Non-pigmented ciliary epithelial cell (primary cell): Measurements from ENCODE around the gene WSB2.
"Not testable (repeated sequence)": the region's sequence is repeated elsewhere in the genome, so short reads cannot be mapped to it uniquely, and the experiment has no call there.

ENCODE experiments used
- DNase-seq: peaks from one replicate; pipeline ENCODE4 v3.0.0-alpha.2; 2010; ENCODE audit warnings: low read depth

The WSB2 gene

DNA sequence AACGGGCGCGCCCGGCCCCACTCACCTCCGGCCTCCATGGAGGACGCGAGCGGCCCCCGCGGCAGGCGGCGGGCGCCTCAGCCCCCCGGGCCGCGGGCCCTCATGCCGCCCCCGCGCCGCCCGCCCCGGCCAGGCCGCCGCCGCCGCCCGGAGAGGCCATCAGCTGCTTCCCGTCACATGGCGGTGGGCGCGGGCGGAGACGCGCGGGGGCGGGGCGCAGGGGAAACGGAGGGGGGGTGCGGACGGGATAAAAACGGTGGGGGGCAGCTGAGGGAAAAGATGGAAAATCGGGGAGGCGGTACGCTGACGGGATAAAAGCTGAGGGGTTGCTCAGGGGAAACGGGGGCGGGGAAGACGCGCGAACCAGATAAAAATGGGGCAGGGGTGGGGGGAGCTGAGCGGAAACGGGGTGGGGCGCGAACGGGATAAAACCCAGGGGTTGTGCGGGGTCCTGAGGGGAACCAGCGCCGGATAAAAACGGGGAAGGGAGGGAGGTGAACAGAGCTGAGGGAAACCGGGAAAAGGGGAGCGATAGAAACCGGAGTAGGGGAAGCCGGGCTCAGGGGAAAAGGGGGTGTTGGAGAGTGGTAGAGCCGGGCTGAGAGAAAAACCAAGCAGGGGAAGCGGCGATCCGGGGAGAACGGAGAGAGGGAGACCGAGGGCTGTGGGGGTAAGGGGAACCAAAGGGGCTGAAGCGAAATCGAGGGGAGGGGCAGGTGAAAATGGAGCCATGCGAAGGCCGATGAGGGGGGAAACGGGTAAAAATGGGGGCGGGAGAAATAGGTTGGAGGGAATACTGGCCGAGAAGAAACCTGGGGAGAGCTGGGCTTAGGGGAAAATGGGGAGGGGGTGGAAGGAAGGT lies at the start of gene WSB2:
Gene WSB2 (minus strand): TSS at position 169 of the 862 bp plus-strand sequence. CDS start 131 bp downstream, at position 38.
- no peak for DNase-seq

DNA sequence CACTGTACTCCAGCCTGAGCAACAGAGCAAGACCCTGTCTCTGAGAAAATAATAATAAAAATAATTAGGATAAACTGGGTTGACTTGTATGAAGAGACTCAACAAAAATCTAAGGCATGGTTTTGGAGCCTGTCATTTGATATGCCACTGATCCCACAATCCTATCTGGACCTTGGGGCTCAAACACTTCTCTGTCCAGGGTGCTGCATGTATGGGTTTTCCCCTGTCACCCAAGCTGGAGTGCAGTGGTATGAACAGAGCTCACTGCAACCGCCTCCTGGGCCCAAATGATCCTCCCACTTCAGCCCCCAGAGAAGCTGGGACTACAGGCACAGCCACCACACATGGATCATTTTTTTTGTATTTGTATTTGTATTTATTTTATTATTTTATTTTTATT lies 48.1 kb upstream of the WSB2 start:
- no peak for DNase-seq

DNA sequence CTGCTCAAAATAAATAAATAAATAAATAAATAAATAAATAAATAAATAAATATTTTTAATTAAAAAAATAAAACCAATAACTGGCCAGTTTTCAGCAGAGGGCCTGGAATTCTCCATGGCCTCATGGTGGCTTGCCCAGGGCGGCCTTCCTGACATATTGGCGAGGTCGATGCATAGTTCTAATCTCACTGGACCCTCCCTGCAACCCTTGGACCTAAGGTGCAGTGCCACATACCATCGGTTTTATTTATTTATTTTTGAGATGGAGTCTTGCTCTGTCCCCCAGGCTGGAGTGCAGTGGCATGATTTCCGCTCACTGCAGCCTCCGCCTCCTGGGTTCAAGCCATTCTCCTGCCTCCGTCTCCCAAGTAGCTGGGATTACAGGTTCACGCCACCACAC lies 46.7 kb upstream of the WSB2 start:
- no peak for DNase-seq

DNA sequence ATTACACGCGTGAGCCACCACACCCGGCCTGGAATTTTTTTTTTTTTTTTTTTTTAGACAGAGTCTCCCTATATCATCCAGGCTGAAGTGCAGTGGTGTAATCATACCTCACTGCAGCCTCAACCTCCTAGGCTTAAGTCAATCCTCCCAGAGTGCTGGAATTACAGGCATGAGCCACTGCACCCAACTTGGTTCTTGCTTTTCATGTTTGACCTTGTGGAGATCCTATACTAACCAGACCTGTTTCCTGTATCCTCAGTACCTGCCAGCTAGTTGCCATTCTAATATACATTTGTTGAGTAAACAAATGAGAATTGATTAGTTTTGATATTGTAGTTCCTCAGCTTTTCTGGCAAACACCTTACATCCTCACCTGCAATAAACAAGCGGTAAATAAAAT lies 46.0 kb upstream of the WSB2 start:
- DNase-seq = no peak

DNA sequence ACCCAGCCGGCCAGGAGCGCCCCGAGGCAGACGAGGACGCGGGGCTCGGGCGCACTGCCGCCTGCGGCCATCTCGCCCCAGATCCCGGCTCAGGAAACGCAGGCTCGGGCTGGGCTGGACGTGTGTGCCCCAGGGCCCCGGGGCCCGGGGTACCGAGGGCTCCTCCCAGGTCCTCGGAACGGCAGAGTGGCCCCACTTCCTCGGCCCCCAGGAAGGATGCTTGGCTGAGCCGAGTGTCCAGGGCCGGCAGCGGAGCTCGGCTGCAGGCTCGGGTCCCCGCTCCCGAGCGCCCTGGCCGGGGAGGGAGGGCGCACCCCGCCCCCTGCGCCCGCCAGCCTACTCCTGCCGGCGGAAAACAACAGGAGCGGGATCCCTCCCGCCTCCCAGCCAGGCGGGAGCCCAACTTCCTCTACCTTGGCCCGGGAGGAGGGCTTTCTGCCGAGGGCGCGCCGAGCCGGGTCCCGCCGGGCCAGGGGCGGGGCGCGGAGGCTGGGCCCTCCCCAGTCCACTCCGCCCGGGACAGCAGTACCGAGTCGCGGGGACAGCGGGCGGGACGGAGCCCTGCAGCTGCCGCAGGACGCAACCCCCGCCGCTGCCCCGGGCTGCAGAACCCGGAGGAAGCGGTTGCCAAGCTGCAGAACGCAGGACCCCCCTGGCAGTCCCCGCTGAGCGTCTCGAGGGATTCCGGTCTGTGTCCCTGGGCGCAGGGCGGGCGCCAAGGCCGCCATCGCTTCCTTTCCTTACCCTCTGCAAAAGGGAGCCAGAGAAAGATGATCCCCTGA lies 42.8 kb upstream of the WSB2 start, which contains the start of gene VSIG10:
Gene VSIG10 (minus strand): TSS at position 411 of the 782 bp plus-strand sequence. CDS start 340 bp downstream, at position 71.
- no peak for DNase-seq

DNA sequence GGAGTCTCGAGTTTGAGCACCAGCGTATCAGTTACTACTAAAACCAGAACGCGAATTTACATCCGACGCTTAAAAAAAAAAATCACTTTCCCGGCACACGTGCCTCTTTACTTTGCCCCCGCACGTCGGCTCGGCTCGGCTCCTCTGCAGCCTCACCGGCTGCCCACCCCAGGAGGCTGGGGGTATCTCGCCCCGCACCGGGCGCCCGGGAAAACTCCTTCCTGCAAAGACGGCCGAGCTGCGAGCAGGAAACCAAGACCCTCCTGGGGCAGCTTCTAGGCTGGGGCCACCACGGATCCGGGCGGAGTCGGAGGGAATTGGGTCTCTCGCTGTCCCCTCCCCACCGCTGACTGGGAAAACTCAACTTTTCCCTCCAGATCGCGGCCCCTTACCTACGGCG lies 42.2 kb upstream of the WSB2 start:
- no peak for DNase-seq

DNA sequence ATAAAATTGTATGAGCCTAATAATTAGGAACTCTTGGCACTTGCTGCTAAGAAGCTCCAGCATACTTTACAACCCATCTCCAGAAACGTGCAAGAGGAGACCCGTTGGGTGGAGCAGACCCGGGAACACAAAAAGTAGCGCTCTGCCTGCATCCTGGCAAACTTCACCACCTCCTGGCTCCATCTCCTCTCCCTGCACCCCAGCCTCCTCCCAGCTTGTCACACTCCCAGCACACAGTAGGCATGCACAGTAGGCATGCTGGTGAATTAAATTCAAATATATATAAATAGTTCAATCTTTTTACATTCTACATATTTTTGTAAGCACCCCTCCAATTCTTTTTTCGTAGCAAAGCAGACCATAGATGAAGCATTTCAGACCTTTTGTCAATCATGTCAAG lies 41.6 kb upstream of the WSB2 start:
- DNase-seq = no peak

DNA sequence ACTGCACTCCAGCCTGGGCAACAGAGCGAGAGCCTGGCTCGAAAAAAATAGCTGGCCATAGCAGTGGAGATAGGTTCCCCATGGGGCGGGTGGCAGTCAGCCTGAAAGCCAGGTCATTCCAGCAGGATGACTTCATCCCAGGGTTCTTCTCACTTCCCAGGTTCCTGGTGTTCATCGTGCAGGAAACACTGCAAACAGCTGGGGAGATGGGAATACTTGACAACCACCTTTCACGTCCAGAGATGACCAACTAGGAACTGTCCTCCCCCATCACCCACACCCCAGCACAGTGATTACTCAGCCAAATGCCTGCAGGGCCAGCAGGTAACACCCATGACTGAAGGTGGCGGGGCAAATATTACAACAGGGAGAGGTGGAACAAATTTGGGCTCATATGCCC lies 41.1 kb upstream of the WSB2 start:
- no peak for DNase-seq

DNA sequence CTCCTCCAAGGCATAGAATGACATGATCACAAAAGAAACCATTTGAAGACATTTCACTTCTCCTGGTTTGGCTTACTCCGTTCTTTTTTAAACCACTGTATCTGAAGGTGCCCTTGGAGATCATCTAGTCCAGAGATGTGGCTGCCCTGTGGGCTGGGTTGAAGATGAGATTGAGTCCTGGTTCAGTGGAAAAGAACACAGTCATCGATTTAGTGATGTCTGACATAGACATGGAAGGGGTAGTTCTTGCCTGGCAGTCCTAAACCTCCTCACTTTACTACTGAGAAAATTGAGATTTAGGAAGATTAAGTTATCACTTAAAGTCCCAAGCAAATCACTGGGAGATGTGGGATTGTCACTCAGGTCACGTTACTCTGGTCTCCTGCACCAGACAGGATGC lies 40.1 kb upstream of the WSB2 start:
- no peak for DNase-seq

DNA sequence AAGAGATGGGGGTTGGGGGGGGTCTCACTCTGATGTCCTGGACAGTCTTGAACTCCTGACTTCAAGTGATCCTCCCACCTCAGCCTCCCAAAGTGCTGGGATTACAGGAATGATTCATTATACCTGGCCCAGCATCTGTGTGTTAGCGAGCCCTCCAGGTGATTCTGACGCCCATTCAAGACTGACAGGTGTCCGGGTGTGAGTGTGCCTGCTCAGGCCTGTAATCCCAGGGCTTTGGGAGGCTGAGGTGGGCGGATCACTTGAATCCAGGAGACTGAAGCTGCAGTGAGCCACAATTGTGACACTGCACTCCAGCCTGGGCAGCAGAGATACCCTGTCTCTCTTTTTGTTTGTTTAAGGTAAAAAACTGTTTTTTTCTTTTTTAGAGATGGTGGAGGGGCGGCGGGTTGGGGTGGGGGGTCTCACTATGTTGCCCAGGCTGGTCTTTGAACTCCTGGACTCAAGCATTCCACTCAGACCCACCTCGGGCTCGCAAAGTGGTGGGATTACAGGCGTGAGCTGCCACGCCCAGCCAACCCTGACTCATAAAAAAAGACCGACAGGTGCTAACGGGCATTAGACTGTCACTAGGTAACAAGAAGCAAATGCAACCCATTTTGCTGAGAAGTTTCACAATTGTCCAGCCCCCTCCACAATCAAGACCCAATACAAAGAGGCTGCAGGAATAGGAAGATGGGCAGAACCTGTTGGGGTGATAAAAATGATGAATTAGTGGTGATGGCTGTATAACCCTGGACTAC lies 38.1 kb upstream of the WSB2 start:
- DNase-seq = no peak

DNA sequence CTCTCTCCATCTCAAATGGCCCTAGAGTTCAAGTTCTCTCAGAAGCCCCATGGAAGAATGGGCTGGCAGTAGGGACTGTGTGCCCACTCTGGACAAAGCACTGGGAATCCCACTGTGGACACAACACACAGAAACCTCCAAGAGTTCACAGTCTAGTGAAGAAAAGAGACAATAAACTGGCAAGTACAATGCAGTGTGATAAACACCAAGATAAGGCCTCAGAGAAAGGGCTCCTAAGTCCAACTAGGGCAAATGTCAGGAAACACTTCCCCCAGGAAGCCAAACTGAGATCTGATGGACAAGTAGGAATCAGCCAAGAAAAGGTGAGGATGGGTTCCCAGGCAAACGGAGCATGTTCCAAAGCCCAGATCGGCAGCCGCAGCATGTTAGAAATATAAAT lies 37.4 kb upstream of the WSB2 start:
- no peak for DNase-seq

DNA sequence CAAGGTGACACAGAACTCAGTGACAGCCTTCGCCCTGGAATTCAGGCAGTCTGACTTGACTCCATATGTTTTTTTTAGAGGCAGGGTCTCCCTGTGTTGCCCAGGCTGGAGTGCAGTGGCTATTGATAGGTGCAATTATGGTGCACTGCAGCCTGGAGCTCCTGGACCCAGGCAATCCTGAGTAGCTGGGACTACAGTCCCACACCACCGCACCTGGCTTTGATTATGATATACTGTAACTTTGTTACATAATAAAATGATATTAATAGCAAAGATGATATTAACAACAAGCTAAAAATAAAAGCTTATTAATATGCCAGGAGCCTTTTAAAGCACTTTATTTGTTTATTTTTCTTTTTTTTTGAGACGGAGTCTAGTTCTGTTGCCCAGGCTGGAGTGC lies 33.1 kb upstream of the WSB2 start:
- no peak for DNase-seq

DNA sequence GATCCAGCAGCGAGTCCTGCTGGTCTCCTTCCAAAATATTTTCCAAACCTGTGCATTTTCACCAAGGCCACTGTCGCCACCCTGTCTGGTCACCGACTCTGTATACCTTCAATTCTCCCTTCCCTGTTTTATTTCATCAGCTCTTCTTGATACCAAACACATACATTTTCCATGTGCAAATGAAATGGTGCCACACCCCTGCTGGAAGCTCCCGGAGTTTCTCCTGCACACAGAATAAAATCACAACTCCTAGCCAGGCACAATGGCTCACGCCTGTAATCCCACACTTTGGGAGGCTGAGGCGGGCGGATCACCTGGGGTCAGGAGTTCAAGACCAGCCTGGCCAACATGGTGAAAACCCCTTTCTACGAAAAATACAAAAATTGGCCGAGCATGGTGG lies 28.8 kb upstream of the WSB2 start:
- no peak for DNase-seq

DNA sequence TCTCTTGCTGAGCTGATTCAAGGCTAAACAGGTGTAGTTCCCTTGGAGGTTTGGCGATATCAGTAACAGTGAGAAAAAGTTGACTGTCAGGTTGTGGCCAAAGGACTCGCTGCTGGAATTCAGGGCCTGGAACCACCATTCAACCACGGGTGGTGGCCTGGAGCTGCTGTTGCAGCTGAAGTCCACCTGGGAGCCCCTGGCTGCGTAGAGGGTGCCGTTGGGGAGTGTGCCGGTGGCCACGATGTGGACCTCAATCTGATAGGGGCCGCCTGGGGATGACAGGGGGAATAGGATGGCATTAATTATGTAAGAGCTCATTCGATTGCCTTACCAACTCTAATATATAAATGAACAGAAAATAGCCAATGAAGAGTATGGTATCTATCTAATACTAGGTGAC lies 21.2 kb upstream of the WSB2 start:
- no peak for DNase-seq

DNA sequence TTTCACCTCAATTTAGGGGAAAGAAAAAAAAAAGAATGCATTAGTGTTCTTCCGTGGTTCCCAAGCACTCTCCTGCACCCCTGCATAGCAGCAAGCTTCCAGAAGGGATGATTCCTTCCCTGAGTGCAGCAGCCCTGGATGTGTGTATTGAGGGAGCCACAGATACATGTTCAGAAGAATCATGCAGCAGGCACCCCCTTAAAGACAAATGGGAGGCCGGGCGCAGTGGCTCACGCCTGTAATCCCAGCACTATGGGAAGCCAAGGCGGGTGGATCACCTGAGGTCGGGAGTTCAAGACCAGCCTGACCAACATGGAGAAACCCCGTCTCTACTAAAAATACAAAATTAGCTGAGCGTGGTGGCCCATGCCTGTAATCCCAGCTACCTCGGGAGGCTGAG lies 20.5 kb upstream of the WSB2 start:
- DNase-seq = not testable (repeated sequence)

DNA sequence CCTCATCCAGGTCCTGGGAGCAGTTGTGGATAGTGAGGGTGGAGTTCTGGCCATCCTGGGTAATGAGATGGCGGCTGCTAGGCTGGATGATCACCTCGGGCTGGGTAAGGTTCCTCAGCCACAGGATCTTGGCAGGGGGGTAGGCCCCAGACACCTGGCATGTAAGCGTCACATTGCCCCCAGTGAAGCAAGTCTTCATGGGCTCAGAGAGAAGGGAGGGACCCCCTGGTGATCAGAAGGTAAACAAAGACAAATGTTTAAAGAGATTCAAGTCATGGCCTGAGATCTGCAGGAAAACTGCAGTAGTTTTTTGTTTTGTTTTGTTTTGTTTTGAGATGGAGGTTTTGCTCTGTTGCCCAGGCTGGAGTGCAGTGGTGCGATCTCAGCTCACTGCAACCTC lies 12.8 kb upstream of the WSB2 start:
- no peak for DNase-seq

DNA sequence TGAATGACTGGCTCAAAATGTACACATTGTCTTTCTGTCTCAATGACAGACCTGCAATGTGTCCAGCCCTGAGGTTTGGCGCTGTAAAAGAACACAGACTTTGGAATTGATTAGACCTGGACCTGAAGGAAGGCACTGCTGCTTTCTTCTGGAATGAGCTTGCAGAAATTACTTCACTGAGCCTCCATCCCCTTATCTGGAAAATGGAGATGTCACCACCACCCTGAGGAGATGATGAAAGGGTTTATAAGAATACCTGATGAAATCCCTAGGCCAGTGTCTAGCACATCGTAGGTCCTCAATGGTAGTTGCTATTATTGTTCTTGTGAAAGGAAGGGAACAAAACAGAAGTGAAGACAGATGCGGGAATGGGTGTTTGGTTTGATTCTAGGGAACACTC lies 9.7 kb upstream of the WSB2 start:
- no peak for DNase-seq

DNA sequence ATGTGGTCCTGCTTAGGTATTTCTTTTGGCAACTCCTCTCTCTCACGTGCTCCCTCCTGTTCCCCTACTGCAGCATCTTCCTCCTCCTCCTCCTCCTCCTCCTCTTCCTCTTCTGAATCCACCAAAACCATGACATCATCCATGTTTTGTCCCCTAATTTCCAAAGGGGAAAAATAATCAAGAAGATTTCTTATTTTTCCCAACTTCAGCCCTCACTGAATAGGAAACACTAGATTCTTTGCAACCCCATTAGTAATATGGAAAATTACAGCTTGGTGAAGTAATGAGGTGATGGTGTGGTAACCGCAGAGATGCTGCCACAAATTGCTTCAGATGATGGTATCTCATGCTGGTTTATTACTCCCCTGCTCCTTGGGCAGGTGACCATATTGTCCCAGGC lies 7.5 kb upstream of the WSB2 start:
- no peak for DNase-seq

DNA sequence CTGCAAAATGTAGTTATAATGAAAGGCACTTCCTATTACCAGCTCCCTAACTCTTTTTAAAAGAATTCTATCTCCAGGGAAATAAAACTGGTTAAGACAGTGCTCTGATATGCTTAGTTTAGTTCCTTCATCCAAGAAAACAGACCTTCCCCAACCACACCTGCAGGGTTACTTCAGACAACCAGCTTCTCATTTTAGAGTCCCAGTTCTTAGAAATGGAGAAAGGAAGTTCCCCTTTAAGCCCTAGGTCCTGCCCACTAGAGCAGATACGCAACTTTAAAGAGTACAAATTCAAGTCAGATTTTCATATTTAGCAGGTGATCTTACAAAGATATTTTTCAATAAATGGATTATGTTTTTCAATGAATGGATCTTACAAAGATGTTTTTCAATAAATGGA lies 4.4 kb upstream of the WSB2 start:
- DNase-seq = no peak

DNA sequence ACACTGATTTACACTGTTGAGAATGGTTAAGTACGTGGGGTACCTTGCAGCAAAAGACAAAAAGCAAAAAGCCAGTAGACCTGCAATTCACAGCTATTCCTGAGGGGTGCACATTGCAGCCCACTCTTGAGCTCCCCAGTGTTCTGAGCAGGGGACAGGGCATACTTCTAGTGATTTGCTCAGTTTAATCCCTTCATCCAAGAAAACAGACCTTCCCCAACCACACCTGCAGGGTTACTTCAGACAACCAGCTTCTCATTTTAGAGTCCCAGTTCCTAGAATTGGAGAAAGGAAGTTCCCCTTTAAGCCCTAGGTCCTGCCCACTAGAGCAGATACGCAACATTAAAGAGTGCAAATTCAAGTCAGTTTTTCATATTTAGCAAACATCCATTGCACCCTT lies 3.6 kb upstream of the WSB2 start:
- no peak for DNase-seq

DNA sequence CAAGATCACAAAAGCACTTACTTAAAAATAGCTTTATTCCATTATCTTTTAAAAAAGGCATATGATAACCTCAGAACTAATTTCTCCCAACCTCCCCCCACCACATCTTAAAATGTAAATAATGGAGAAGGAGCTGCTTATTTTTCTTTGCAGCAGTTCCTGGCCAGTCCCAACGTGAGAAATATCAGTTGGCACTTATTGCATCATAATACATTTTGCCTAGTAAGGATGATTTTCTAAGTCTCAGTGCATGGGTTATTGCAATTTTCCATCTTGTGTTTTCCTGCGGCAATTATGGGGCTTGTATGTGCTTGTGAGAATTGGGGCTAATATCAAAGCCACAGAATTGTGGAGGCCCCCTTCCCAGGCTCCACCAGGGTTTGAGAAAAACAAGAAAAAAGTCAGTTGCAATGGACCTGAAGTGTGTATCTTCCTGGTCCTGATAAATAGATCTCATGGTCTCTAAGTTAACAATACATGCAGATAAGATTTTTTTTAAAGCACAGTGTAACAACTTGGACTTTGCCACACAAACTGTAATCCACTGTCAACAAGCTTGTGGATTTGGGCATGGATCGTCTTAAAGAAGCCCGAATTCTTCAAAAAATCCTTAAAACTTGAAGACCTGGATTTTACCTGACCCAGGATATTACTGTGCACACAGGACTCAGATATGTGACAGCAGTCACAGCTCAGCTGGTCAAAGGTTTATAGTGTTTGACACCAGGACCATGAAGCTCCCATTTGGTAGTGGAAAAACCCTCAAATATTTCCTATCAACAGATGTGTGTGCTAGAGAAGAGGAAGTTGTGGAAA lies 2.8 kb upstream of the WSB2 start:
- no peak for DNase-seq
